SK-N-MC (cell line): ENCODE measurements around the gene SFRP5.

Experiments used
- DNase-seq: peaks from one replicate; pipeline ENCODE4 v3.0.0-alpha.2; 2011; ENCODE audit warnings: low read depth, low spot score
- H3K27ac ChIP-seq: fragments of 200-600 bp; sonication (generic); 2 replicates; pipeline ENCODE4 v1.5.1; 2016; ENCODE audit warnings: mixed run types
- H3K36me3 ChIP-seq: fragments of 200-600 bp; sonication (generic); 2 replicates; pipeline ENCODE4 v1.6.1; 2017; ENCODE audit warnings: antibody characterized with exemption, low read length, mixed read lengths; ENCODE audit not compliant: insufficient read depth
- H3K4me3 ChIP-seq: fragments of 200-600 bp; sonication (generic); 2 replicates; pipeline ENCODE4 v1.5.1; 2016
- H3K9ac ChIP-seq: fragments of 200-600 bp; sonication (generic); 2 replicates; pipeline ENCODE4 v1.8.0; 2017; ENCODE audit warnings: mixed run types, mixed read lengths; ENCODE audit not compliant: insufficient read length
- H3K9me3 ChIP-seq: fragments of 200-600 bp; sonication (generic); 2 replicates; pipeline ENCODE4 v1.6.1; 2017; ENCODE audit warnings: low read depth, mild to moderate bottlenecking, antibody characterized with exemption, low read length, moderate library complexity, mixed read lengths
- EZH2 ChIP-seq: fragments of 200-600 bp; sonication (generic); IDR thresholded peaks from one replicate; pipeline ENCODE4 v1.6.1; 2017; ENCODE audit warnings: antibody characterized with exemption
- FOXP2 ChIP-seq: optimal IDR thresholded peaks from 2 replicates; pipeline ENCODE3; 2011; ENCODE audit warnings: mild to moderate bottlenecking, moderate library complexity; ENCODE audit not compliant: insufficient read depth; ENCODE audit errors: extremely low read length, control extremely low read depth
- POLR2AphosphoS5 ChIP-seq: IDR thresholded peaks from 2 replicates; pipeline ENCODE4 v1.6.1; 2012; ENCODE audit warnings: mild to moderate bottlenecking, low read depth, low read length, borderline replicate concordance

SFRP5 gene

GRCh38 chr10:97729014-97729413 lies 42.8 kb downstream of the SFRP5 start:
- Histone ChIP-seq H3K9me3 (no peaks in the 10 kb centered on the region), H3K36me3 (no peaks in the 10 kb centered on the region), H3K9ac (no peak overlapping the region), H3K4me3 (no peak overlapping the region), H3K27ac (no peak overlapping the region)
- no peak for TF ChIP-seq EZH2
- TF ChIP-seq FOXP2: no peak
- TF ChIP-seq POLR2AphosphoS5: no peak
- no peak for DNase-seq

GRCh38 chr10:97726636-97727178 lies 45.1 kb downstream of the SFRP5 start:
- no peak for DNase-seq

GRCh38 chr10:97724341-97724941 lies 47.4 kb downstream of the SFRP5 start:
- Histone ChIP-seq H3K9ac (no peak overlapping the region), H3K9me3 (no peaks in the 10 kb centered on the region), H3K4me3 (no peak overlapping the region), H3K27ac (no peak overlapping the region), H3K36me3 (no peaks in the 10 kb centered on the region)
- TF ChIP-seq FOXP2 (no peak), POLR2AphosphoS5 (no peak), EZH2 (no peak)
- no peak for DNase-seq

More at GRCh38 chr10:97726636-97727178, 45.1 kb downstream of the SFRP5 start:
- no peak overlapping the region for H3K9ac ChIP-seq
- H3K27ac ChIP-seq: no peak overlapping the region
- TF ChIP-seq POLR2AphosphoS5 (no peak), EZH2 (no peak), FOXP2 (no peak)
- H3K4me3 ChIP-seq: no peak overlapping the region
- H3K9me3 ChIP-seq: no peaks in the 10 kb centered on the region
- H3K36me3 ChIP-seq: no peaks in the 10 kb centered on the region

- no peaks in the 10 kb centered on the region for H3K9me3 ChIP-seq
- H3K9ac ChIP-seq: no peak overlapping the region
- H3K27ac ChIP-seq: no peak overlapping the region
- H3K36me3 ChIP-seq: no peaks in the 10 kb centered on the region
- no peak overlapping the region for H3K4me3 ChIP-seq
- DNase-seq: no peak
- TF ChIP-seq POLR2AphosphoS5 (no peak), FOXP2 (no peak), EZH2 (no peak)
Measured at GRCh38 chr10:97723001-97723400, 48.8 kb downstream of the SFRP5 start.

GRCh38 chr10:97721871-97722780 lies 49.7 kb downstream of the SFRP5 start:
- DNase-seq: no peak
- TF ChIP-seq POLR2AphosphoS5 (no peak), FOXP2 (no peak), EZH2 (no peak)
- Histone ChIP-seq H3K36me3 (no peaks in the 10 kb centered on the region), H3K27ac (no peak overlapping the region), H3K9ac (no peak overlapping the region), H3K9me3 (no peaks in the 10 kb centered on the region), H3K4me3 (no peak overlapping the region)

GRCh38 chr10:97719602-97720001 lies 52.2 kb downstream of the SFRP5 start:
- Histone ChIP-seq H3K9me3 (no peaks in the 10 kb centered on the region), H3K36me3 (no peaks in the 10 kb centered on the region), H3K9ac (no peak overlapping the region), H3K4me3 (no peak overlapping the region), H3K27ac (no peak overlapping the region)
- no peak for DNase-seq
- TF ChIP-seq EZH2 (no peak), POLR2AphosphoS5 (no peak), FOXP2 (no peak)

GRCh38 chr10:97718659-97719142 lies 53.1 kb downstream of the SFRP5 start:
- Histone ChIP-seq H3K27ac (no peak overlapping the region), H3K9me3 (no peaks in the 10 kb centered on the region), H3K36me3 (no peaks in the 10 kb centered on the region), H3K9ac (no peak overlapping the region), H3K4me3 (no peak overlapping the region)
- TF ChIP-seq FOXP2 (no peak), POLR2AphosphoS5 (no peak), EZH2 (no peak)
- no peak for DNase-seq

- H3K9ac ChIP-seq: no peak overlapping the region
- DNase-seq: no peak
- no peaks in the 10 kb centered on the region for H3K9me3 ChIP-seq
- no peak for TF ChIP-seq POLR2AphosphoS5
- no peak for TF ChIP-seq EZH2
- TF ChIP-seq FOXP2: no peak
- H3K4me3 ChIP-seq: no peak overlapping the region
- no peak overlapping the region for H3K27ac ChIP-seq
- no peaks in the 10 kb centered on the region for H3K36me3 ChIP-seq
Measured at GRCh38 chr10:97718178-97718577, 53.6 kb downstream of the SFRP5 start.

- Histone ChIP-seq H3K9me3 (no peaks in the 10 kb centered on the region), H3K27ac (no peak overlapping the region), H3K36me3 (no peaks in the 10 kb centered on the region), H3K9ac (no peak overlapping the region), H3K4me3 (no peak overlapping the region)
- DNase-seq: no peak
- TF ChIP-seq EZH2: no peak
- no peak for TF ChIP-seq FOXP2
- no peak for TF ChIP-seq POLR2AphosphoS5
Measured at GRCh38 chr10:97717627-97718026, 54.2 kb downstream of the SFRP5 start.
